Peyer's patch (tissue), 4 donors: ENCODE results near the gene KLF11. TPM values are rescaled to one million over a fixed set of nuclear protein-coding genes. Genes with fewer than 3 reads are reported as not detected.

Experiments
- DNase-seq, 3 donors: peaks; one replicate each; pipeline ENCODE4 v3.0.0-alpha.2; 2017 to 2019
- H3K27ac ChIP-seq, 4 donors: fragments of 200-600 bp; sonication (generic); one replicate each; pipeline ENCODE4 v1.5.1; 2016 to 2019
- H3K27me3 ChIP-seq, 2 donors: fragments of 200-600 bp; sonication (generic); one replicate each; pipeline ENCODE4 v1.5.1; 2019
- H3K36me3 ChIP-seq, 3 donors: fragments of 200-600 bp; sonication (generic); one replicate each; pipeline ENCODE4 v1.5.1; 2016 to 2019
- H3K4me1 ChIP-seq, 4 donors: fragments of 200-600 bp; sonication (generic); one replicate each; pipeline ENCODE4 v1.5.1; 2016 to 2019
- H3K4me3 ChIP-seq, 4 donors: fragments of 200-600 bp; sonication (generic); 1 replicate in 3 of 4; 2 replicates in 1 of 4; pipeline ENCODE4 v1.5.1; 2016 to 2019; ENCODE audit warnings: mild to moderate bottlenecking in 1 of 4
- H3K9me3 ChIP-seq, 4 donors: fragments of 200-600 bp; sonication (generic); one replicate each; pipeline ENCODE4 v1.5.1; 2016 to 2019; ENCODE audit warnings: mild to moderate bottlenecking in 1 of 4
- CTCF ChIP-seq, 6 experiments: fragments of 450-650 bp in 4 of 6; fragments of 200-600 bp in 2 of 6; sonication (generic) in 1 of 6; IDR thresholded peaks; one replicate each; pipeline ENCODE4 v1.5.1; 2017 to 2019; ENCODE audit warnings: antibody characterized with exemption in 6 of 6, mild to moderate bottlenecking in 3 of 6, moderate library complexity in 1 of 6
- POLR2A ChIP-seq, 2 donors: fragments of 450-650 bp; IDR thresholded peaks; one replicate each; pipeline ENCODE4 v1.5.1; 2017; ENCODE audit warnings: antibody characterized with exemption in 2 of 2, mild to moderate bottlenecking in 2 of 2, moderate library complexity in 2 of 2
- total RNA-seq, 4 donors: library from RNA; depleted of rRNA; stranded (reverse); fragments of >200 nt; gene quantifications; one replicate each; pipeline ENCODE4 v1.1.0, GENCODE V29; 2016

Gene KLF11
- total RNA-seq, 4 donors from 2014 or later = 4.0 to 17.3 (median 11.5) TPM

- TF ChIP-seq CTCF (IDR thresholded peaks at IDR 0.05) (no peak), POLR2A (IDR thresholded peaks at IDR 0.05) (no peak)
- no peak for DNase-seq
- Histone ChIP-seq H3K9me3 (no peaks in the 10 kb centered on the region), H3K4me1 (no peaks in the 10 kb centered on the region), H3K36me3 (no peaks in the 10 kb centered on the region), H3K27me3 (no peaks in the 10 kb centered on the region), H3K27ac (no peak overlapping the region), H3K4me3 (no peak overlapping the region)
Observed at GRCh38 chr2:10071176-10071575, 27.8 kb downstream of the KLF11 start.

GRCh38 chr2:10071595-10071994, 28.2 kb downstream of the KLF11 start:
- no peaks in the 10 kb centered on the region for H3K36me3 ChIP-seq
- no peaks in the 10 kb centered on the region for H3K27me3 ChIP-seq
- H3K4me1 ChIP-seq = no peaks in the 10 kb centered on the region
- no peaks in the 10 kb centered on the region for H3K9me3 ChIP-seq
- no peak for TF ChIP-seq CTCF (IDR thresholded peaks at IDR 0.05)
- no peak for TF ChIP-seq POLR2A (IDR thresholded peaks at IDR 0.05)
- H3K27ac ChIP-seq = no peak overlapping the region
- no peak overlapping the region for H3K4me3 ChIP-seq
- no peak for DNase-seq

- DNase-seq = peak; percentile 71 to 91 (median 74)
- Histone ChIP-seq H3K4me1 (no peaks in the 10 kb centered on the region), H3K4me3 (no peak overlapping the region), H3K27me3 (no peaks in the 10 kb centered on the region), H3K27ac (no peak overlapping the region), H3K36me3 (no peaks in the 10 kb centered on the region), H3K9me3 (no peaks in the 10 kb centered on the region)
- no peak for TF ChIP-seq POLR2A (IDR thresholded peaks at IDR 0.05)
- TF ChIP-seq CTCF (IDR thresholded peaks at IDR 0.05) = peak; percentile 69 to 93 (median 90)
Observed at GRCh38 chr2:10072656-10073480, 29.5 kb downstream of the KLF11 start.

GRCh38 chr2:10073706-10074105, 30.4 kb downstream of the KLF11 start:
- Histone ChIP-seq H3K4me3 (no peak overlapping the region), H3K27me3 (peaks cover 0 to 1% of the 10 kb centered on the region in 2 donors), H3K27ac (no peak overlapping the region), H3K36me3 (no peaks in the 10 kb centered on the region), H3K4me1 (peaks cover 0 to 4% (median 0%) of the 10 kb centered on the region in 4 donors), H3K9me3 (no peaks in the 10 kb centered on the region)
- no peak for TF ChIP-seq CTCF (IDR thresholded peaks at IDR 0.05)
- TF ChIP-seq POLR2A (IDR thresholded peaks at IDR 0.05) = no peak
- no peak for DNase-seq

- Histone ChIP-seq H3K9me3 (no peaks in the 10 kb centered on the region), H3K27ac (no peak overlapping the region), H3K4me1 (peaks cover 0 to 13% (median 4%) of the 10 kb centered on the region in 4 donors), H3K27me3 (peaks cover 0 to 8% of the 10 kb centered on the region in 2 donors), H3K4me3 (no peak overlapping the region), H3K36me3 (no peaks in the 10 kb centered on the region)
- no peak for TF ChIP-seq POLR2A (IDR thresholded peaks at IDR 0.05)
- no peak for TF ChIP-seq CTCF (IDR thresholded peaks at IDR 0.05)
- DNase-seq = no peak
Observed at GRCh38 chr2:10075101-10075500, 31.8 kb downstream of the KLF11 start.
